Natural killer cell (primary cell): ENCODE results near the gene SGCA. TPM values are rescaled to one million over a fixed set of nuclear protein-coding genes. Genes with fewer than 3 reads are reported as not detected.

Experiments
- ATAC-seq, 3 donors: fragments of 150-1000 bp in 2 of 3; fragments of 200-7000 bp in 1 of 3; cut with Tn5 transposase; 1 replicate in 1 of 3; 2 replicates in 2 of 3; pipeline ENCODE4 v1.10.0; 2021; ENCODE audit warnings: mild to moderate bottlenecking in 2 of 3, moderate library complexity in 2 of 3
- DNase-seq, 2 donors: peaks; one replicate each; pipeline versions ENCODE4 v3.0.0 to v3.0.0-alpha.2; 2013 to 2021; ENCODE audit warnings: mixed read lengths in 1 of 2
- H3K27ac ChIP-seq: one replicate; pipeline ENCODE4 v1.5.1; 2013; ENCODE audit warnings: mild to moderate bottlenecking, low read length
- H3K27me3 ChIP-seq: one replicate; pipeline ENCODE4 v1.6.1; 2013; ENCODE audit warnings: low read length; ENCODE audit not compliant: control insufficient read depth, insufficient read depth
- H3K36me3 ChIP-seq: one replicate; pipeline ENCODE4 v1.6.1; 2013; ENCODE audit warnings: low read length; ENCODE audit not compliant: control insufficient read depth, insufficient read depth
- H3K4me1 ChIP-seq: one replicate; pipeline ENCODE4 v1.6.1; 2013; ENCODE audit warnings: low read length; ENCODE audit not compliant: control insufficient read depth, insufficient read depth
- H3K4me3 ChIP-seq: one replicate; pipeline ENCODE4 v1.5.1; 2013; ENCODE audit warnings: low read length
- H3K9me3 ChIP-seq: one replicate; pipeline ENCODE4 v1.6.1; 2013; ENCODE audit warnings: low read length; ENCODE audit not compliant: control insufficient read depth, insufficient read depth
- H3K27ac Mint-ChIP-seq, 2 donors: one replicate each; pipeline ENCODE4 v1.8.0; 2022; ENCODE audit warnings: mild to moderate bottlenecking in 2 of 2, mixed read lengths in 2 of 2, moderate library complexity in 1 of 2
- H3K27me3 Mint-ChIP-seq, 2 donors: one replicate each; pipeline ENCODE4 v1.8.0; 2022; ENCODE audit warnings: low read depth in 2 of 2, mixed read lengths in 2 of 2
- H3K36me3 Mint-ChIP-seq: one replicate; pipeline ENCODE4 v1.8.0; 2022; ENCODE audit warnings: mixed read lengths
- H3K4me1 Mint-ChIP-seq, 2 donors: one replicate each; pipeline ENCODE4 v1.8.0; 2022; ENCODE audit warnings: mixed read lengths in 2 of 2
- H3K4me3 Mint-ChIP-seq: one replicate; pipeline ENCODE4 v1.8.0; 2022; ENCODE audit warnings: mild to moderate bottlenecking, moderate library complexity, mixed read lengths
- H3K9me3 Mint-ChIP-seq, 2 donors: one replicate each; pipeline ENCODE4 v1.8.0; 2022; ENCODE audit warnings: mixed read lengths in 2 of 2
- CTCF ChIP-seq: fragments of 200-600 bp; IDR thresholded peaks from one replicate; pipeline ENCODE4 v1.8.0; 2022; ENCODE audit warnings: antibody characterized with exemption
- WGBS: methylation state at CpG from one replicate; pipeline ENCODE4 v1.1.7; 2013; ENCODE audit warnings: missing lambda C conversion rate; ENCODE audit not compliant: insufficient coverage; 5-methylcytosine and 5-hydroxymethylcytosine counted together
- intact Hi-C: fragments of 100-400 bp; cut with micrococcal nuclease; formaldehyde crosslinking; loops from one replicate; pipeline ENCODE4 v1.14.2; 2022
- total RNA-seq, 4 donors: library from RNA; stranded (reverse); fragments of 120-200 nt in 1 of 4; gene quantifications; one replicate each; pipeline versions ENCODE4 v1.2.3 to v1.2.4, GENCODE V29; 2013 to 2022

The SGCA gene
- total RNA-seq, 3 donors from 2014 or later (not counting 1 experiment from before 2014, with no cell fraction given) = not detected

GRCh38 chr17:50218771-50219315 is 53.0 kb downstream of the SGCA start:
- Mint-ChIP-seq H3K27ac (no peak overlapping the region), H3K36me3 (no peaks in the 10 kb centered on the region), H3K4me1 (peaks cover 0 to under 1% of the 10 kb centered on the region in 2 donors), H3K9me3 (no peaks in the 10 kb centered on the region), H3K27me3 (peaks cover 21 to 30% of the 10 kb centered on the region in 2 donors), H3K4me3 (no peak overlapping the region)
- WGBS = 85% methylated on average over 1 of the region's 1 CpG
- Histone ChIP-seq H3K36me3 (no peaks in the 10 kb centered on the region), H3K4me3 (no peak overlapping the region), H3K4me1 (peaks cover 5% of the 10 kb centered on the region), H3K27ac (no peak overlapping the region), H3K9me3 (no peaks in the 10 kb centered on the region), H3K27me3 (no peaks in the 10 kb centered on the region)
- intact Hi-C loops = no loop called here
- DNase-seq = no peak
- TF ChIP-seq CTCF = no peak
- ATAC-seq = no peak

- Mint-ChIP-seq H3K27ac (no peak overlapping the region), H3K27me3 (peaks cover 21 to 30% of the 10 kb centered on the region in 2 donors), H3K4me3 (no peak overlapping the region), H3K4me1 (no peaks in the 10 kb centered on the region), H3K36me3 (no peaks in the 10 kb centered on the region), H3K9me3 (no peaks in the 10 kb centered on the region)
- Histone ChIP-seq H3K36me3 (no peaks in the 10 kb centered on the region), H3K9me3 (no peaks in the 10 kb centered on the region), H3K27ac (no peak overlapping the region), H3K27me3 (no peaks in the 10 kb centered on the region), H3K4me3 (no peak overlapping the region), H3K4me1 (peaks cover 5% of the 10 kb centered on the region)
- WGBS = 100% methylated on average over 4 of the region's 5 CpGs
- ATAC-seq (no peak), DNase-seq (no peak)
- TF ChIP-seq CTCF = no peak
- intact Hi-C loops = no loop called here
These were observed 53.5 kb downstream of the SGCA start for GRCh38 chr17:50219342-50219741.

- peaks cover 5% of the 10 kb centered on the region for H3K4me1 ChIP-seq
- DNase-seq = no peak
- no peaks in the 10 kb centered on the region for H3K36me3 Mint-ChIP-seq
- 94% methylated on average over 4 of the region's 4 CpGs for WGBS
- no peak for ATAC-seq
- H3K4me3 ChIP-seq = no peak overlapping the region
- H3K9me3 Mint-ChIP-seq = no peaks in the 10 kb centered on the region
- no peaks in the 10 kb centered on the region for H3K36me3 ChIP-seq
- no peaks in the 10 kb centered on the region for H3K4me1 Mint-ChIP-seq
- H3K27me3 Mint-ChIP-seq = peaks cover 18 to 24% of the 10 kb centered on the region in 2 donors
- intact Hi-C loops = no loop called here
- H3K9me3 ChIP-seq = no peaks in the 10 kb centered on the region
- TF ChIP-seq CTCF = no peak
- no peak overlapping the region for H3K27ac Mint-ChIP-seq
- H3K27ac ChIP-seq = no peak overlapping the region
- H3K27me3 ChIP-seq = no peaks in the 10 kb centered on the region
- no peak overlapping the region for H3K4me3 Mint-ChIP-seq
These were observed 54.2 kb downstream of the SGCA start for GRCh38 chr17:50219939-50220465.

GRCh38 chr17:50220811-50221210 is 55.0 kb downstream of the SGCA start:
- Histone ChIP-seq H3K27me3 (no peaks in the 10 kb centered on the region), H3K4me3 (no peak overlapping the region), H3K27ac (no peak overlapping the region), H3K4me1 (peaks cover 5% of the 10 kb centered on the region), H3K36me3 (no peaks in the 10 kb centered on the region), H3K9me3 (peaks cover 6% of the 10 kb centered on the region)
- Mint-ChIP-seq H3K4me3 (no peak overlapping the region), H3K36me3 (no peaks in the 10 kb centered on the region), H3K27me3 (peaks cover 15 to 17% of the 10 kb centered on the region in 2 donors), H3K9me3 (no peaks in the 10 kb centered on the region), H3K27ac (no peak overlapping the region), H3K4me1 (no peaks in the 10 kb centered on the region)
- intact Hi-C loops = no loop called here
- WGBS = 91% methylated on average over 15 of the region's 15 CpGs
- no peak for DNase-seq
- TF ChIP-seq CTCF = no peak
- ATAC-seq = no peak
